RKO (cell line): ENCODE results near the gene GATA5.

ENCODE experiments used
- DNase-seq: peaks from one replicate; pipeline ENCODE4 v3.0.0-alpha.2; 2016; ENCODE audit warnings: low spot score

The GATA5 gene

DNA sequence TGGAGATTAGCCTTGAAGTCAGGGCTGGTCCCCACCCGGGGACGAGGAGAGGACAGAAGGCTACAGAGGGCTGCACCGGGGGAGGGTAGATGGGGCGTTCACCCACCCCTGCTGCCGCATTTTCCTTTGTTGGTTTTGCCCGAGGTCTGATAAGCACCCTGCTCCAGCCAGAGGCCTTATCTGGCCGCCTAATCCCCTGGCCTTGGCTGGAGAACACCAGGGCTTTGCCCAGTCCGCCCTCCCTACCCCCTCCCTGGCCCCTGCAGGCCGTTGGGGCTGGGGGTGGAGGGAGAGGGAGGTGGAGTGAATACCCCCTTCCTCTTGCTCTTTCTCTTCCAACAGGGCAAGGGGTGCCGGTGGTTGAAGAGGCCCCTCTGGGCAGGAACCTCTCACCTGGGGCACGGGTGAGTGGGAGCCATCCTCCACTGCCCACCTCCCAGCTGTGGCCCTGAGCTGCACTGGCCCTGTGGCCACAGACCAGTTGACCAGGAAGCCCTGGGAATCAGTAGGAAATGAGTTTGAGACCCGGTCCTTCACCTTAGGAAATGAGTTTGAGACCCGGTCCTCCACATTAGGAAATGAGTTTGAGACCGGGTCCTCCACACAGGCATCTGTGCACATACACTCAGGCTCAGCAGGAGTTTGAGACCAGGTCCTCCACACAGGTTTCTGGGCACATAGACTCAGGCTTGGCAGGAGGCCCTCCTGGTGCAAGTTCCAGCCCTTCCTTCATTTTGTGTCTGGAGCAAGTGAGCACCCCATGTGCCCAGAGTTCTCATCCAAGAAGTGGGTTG lies 12.0 kb upstream of the GATA5 start:
- DNase-seq = no peak

DNA sequence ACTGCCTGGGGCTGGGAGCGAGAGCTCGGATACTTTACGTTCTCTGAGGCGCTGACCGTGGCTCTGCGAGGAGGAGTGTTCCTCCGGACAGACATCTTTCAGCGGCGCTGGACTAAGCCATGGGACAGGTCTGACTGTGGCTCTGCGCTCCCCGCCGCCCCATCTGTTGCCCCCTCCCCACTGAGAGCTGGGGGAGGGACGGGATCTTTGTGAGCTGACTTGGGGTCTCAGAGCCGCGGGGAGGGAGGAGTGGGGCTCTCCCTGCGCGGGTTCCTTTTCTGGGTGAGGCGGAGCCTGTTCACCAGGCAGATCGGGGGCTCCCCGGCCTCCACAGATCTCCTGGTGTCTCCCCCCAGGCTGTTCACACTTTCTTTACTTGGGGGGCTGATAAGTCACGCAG lies 11.3 kb upstream of the GATA5 start:
- no peak for DNase-seq

DNA sequence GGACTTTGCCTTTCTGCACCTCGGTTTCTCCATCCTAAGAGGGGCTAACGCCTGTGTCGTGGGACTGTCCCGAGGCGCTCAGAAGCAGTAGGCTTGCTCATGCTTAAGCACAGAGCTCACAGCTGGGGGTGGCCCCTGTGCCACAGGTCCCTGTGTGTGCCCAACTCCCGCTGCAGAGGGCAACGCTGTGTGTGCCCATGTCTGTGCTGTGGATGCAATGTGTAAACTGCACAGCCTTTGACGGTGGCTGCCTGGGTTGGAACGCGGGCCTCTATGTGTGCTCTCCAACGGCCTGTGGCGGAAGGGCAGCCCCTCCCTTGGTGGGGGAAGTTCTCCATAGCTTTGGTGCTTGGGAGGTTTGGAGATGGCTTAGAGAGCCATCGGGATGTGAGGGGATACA lies 10.7 kb upstream of the GATA5 start:
- DNase-seq = no peak

DNA sequence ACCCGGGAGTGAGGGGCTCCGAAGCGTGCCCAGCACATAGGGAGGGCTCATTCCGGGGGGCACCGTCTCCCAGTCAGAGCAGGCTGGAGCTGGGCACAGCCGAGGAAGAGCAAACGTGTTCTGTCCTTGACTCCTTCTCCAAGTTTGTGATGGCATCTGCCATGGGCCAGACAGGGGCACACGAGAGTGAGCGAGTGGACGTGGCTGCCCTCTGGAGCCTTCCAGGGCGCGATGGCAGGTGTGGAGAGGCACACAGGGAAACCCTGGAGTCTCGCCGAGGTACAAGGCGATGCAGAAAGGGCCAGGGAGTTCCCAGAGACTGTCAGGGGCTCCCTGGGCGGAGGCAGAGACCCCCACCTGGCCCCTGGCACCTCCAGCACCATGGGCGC lies 9.9 kb upstream of the GATA5 start:
- DNase-seq = no peak

DNA sequence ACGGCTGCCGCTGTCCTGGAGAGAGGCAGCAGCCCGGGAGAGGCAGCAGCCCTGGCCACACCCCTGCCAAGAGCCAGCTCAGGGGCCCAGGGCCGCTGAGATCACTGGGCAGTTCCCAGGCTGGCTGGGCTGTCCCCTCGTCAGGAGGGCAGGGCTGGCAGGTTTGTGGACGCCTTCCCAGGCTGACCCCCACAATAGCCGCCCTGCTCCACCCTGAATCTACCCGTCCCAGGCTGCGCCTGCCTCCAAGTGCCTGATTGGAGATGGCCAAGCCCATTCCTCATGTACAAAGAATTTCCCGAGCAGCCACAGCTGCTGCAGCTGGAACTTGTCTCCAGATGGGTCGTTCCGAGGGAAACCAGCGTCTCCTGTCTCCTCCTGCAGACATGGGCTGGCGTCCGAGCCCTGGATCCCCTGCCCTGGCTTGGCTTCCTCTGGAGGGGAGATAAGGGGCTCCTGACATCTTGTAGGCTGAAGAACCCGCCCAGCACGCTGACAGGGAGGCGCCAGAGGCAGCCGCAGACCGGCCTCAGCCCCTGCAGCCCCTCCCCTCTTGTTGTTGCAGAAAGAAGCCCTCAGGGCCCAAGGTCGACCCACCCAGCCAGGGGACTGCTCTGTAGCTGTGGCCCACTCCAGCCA lies 9.4 kb upstream of the GATA5 start:
- no peak for DNase-seq

DNA sequence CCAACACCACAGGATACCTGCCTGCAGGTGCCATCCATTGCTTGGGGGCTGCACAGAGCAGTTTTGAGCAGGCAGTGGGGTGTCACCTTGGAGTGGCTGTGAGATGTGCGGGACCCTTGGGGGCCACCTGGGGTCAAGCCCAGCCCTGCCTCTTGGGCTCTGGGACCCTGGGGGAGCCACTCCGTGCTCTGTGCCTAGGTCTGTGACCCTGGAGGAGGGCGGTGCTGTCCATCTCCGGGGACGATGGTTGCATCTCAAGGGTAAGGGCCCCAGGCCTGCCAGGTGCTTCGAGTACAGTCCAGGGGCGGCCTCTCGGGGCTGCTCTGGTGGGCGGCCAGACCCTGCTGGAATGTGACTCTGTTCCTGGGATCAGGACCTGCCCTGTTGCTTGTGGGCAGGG lies 8.7 kb upstream of the GATA5 start:
- no peak for DNase-seq

DNA sequence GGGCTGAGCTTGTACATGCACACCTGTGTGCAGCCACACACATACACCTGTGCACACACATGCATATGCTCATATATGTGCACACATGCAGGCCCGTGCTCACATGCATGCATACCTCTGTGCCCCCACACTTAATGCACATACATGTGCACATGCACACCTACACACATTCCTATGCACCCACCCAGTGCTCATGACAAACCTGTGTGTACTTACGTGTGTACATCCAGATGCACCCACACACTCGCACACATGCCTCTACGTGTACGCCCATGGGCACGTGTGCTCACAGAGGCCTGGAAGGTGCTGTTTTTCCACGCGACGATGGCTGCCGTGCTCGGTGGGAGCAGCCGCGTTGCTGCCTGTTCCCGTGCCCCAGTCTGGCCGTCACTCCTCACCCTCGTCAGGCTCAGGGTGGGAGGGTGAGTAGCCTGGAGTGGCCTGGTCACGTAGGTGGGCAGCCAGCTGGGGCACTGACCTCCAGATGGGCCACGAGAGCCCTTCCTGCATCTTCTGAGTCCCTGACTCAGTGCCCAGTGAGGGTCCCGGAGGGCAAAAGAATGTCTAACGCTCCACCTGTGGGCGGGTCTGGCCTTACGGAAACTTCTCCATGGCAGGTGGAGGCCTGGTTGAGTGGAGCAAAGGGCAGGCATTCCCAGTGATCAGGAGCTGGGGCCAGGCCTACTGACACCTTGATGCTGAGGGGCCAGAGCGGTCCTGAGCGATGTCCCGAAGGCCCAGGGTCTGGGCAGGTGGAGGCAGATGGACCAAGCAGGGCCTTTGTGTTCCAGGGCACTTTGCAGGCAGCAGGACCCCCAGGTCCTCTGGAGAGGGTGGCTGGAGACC lies 8.0 kb upstream of the GATA5 start:
- DNase-seq = no peak

DNA sequence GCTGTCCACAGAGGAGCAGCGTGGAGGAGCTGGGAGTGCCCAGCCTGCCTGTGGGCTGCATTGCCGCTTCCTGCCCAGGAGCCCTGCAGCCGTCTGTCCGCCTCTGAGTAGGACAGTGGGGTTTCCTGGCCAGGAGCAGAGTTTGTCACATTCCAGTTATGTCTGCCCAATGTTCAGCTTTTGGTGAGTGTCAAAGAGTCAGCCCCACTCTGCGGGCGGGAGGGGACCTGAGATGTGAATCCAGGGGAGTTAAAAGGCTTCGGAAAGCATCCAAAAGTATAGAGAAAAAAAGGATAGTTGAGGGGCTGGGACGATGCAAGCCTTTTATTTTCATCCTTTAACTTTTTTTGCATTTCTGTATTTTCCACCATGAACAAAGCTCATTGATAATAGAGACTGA lies 7.2 kb upstream of the GATA5 start:
- DNase-seq = no peak

DNA sequence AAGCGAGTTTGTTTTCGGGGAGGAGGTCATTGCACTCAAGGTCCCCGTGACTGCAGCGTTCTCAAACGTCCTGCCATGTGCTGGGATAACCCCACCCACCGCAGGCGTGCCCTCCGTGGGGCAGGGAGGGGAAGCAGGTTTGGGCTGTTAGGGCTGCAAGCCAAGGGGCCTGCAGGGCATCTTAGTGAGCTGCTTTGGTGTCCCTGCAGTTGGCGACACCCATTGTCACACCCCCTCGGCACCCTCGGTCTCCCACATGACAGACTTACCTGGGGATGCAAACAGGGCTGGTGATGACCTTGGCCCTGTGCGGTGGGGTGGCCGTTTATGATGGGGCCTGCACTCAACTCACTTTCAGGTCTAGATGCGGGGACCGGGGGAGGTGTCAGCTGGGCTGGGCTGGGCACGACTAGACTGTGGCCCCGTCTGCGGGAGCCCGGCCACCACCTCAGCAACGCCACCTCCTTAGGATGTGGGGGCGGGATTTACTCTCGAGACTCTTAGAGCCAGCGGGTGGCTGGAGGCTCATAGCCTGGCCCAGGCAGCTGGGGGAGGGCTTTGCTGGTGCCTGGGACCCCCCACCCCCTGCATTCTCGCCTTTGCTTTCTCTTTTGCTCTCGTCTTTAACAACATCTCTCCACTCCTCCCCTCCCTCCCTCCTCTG lies 6.5 kb upstream of the GATA5 start:
- no peak for DNase-seq

DNA sequence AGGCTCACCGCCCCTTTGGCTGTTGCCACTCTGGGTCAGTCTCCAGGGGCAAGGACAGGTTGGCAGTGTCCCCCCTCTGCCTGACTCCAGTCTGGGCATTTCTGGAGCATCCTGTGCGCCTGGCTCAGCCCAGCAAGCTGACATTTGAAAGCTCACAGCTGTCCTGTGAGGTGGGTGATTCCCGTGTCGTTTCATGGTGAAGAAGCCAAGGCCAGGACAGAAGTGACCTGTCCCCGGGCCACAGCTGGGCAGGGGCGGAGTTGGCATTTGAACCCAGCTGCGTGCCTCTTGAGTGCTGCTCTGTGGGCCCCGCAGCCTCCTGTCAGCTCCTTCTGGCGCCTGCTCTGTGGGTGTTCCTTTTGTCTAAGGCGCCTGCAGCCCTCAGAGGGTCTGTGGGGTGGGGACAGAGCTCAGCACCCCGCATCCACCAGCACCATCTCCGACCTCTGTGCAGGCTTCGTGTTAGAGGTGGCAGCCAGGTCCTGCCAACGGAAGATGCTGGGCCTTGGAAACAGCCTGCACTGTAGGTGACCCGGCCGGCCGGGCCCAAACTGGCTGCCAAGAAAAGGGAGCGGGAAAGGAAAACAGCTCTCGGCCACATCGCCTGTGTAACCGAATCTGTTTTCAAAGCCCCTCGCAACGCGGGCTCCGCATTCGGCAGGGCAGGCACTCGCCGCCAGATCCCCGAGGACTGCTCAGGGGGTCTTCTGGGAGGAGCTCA lies 5.8 kb upstream of the GATA5 start:
- DNase-seq = no peak

DNA sequence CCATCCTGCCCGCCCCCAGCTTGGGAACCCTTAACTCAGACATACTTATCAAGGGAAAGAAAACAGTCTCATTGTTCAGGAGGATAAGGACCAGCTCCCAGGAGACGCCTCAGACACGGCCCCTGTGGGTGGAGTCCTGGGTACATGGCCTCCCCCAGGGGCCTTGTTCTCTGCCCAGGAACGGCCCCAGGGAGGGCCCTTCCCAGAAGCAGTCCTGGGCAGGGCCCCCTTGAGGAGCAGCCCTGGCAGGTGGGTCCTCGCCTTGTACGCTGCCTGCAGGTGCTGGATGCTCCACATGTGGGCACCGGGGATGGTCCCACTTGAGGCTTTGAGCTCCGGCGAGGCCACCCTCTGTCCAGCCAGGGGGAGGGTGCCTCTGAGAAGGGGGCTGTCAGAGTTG lies 4.5 kb upstream of the GATA5 start:
- DNase-seq = no peak

DNA sequence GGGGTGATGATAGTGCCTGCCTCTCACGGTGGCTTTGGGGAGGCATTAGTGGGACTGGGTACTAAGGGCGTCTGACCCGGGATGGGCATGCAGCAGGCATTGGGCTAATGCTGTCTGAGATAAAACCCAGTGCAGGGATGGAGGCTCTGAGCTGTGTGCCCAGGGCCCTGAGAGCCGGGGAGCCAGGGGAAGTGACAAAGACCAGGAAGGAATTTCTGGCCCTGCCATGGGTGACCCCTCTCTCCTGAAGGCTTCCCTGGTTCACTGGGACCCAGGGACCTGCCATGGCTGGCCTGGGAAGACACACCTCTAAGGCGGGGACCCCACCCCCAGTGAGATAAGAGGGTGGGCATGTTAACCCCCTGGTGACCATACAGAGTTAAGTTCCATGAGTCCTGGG lies 3.9 kb upstream of the GATA5 start:
- DNase-seq = no peak

DNA sequence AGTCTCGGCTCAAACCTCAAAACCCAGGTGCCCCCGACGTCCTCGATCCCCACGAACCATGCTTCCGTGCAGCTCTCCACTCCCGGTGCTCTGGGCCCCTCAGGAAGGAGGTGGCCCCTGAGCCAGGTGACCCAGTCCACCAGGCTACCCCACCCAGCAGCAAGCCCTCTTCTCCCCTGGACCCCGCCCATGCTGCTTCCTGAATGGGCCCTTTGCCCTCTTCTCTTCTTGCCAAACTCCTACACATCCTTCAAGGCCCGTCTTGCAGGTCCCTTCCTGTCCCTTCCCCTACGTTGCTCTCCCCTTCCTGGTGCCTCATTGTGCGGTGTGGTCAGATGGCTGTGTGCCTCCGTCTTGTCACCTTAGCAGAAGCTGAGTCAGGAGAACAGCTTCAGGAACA lies 3.4 kb upstream of the GATA5 start:
- no peak for DNase-seq

DNA sequence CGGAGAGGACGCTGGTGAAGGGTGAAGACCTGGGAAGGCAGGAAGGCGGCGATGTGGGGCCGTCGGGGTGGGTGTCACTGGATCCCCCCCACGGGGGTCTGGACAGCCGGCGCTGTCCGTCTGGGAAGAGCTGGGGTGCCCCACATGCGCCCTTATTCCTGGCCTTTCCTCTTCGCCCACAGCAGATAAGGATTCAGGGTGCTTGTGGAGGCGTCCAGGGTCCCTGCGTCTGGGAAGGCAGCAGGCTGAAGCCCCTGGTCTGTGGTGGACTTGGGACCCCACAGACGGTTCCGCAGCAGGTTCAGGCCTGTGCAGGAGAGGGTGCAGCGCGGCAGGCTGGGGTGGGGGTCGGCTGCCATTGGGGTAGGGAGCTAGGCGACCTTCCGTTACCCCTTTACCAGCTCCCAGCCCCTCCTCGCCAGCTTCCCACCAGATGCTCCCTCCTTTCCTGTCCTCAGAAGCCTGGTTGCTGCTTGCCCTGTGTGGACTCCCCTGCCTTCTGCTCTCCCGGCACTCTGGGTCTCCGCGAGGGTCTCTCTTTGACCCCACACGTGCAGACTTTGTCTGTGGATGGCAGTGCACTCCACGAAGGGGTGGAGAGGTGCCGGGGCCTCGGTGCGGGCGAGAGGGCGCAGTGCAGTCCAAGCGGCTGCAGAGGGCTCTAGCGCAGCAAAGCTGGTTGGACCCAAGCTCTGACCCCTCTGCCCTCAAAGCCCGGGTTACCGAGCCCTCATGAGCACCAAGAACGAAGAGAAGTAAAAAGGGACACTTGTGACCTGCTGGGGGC lies 2.1 kb upstream of the GATA5 start:
- peak; percentile 28 for DNase-seq

DNA sequence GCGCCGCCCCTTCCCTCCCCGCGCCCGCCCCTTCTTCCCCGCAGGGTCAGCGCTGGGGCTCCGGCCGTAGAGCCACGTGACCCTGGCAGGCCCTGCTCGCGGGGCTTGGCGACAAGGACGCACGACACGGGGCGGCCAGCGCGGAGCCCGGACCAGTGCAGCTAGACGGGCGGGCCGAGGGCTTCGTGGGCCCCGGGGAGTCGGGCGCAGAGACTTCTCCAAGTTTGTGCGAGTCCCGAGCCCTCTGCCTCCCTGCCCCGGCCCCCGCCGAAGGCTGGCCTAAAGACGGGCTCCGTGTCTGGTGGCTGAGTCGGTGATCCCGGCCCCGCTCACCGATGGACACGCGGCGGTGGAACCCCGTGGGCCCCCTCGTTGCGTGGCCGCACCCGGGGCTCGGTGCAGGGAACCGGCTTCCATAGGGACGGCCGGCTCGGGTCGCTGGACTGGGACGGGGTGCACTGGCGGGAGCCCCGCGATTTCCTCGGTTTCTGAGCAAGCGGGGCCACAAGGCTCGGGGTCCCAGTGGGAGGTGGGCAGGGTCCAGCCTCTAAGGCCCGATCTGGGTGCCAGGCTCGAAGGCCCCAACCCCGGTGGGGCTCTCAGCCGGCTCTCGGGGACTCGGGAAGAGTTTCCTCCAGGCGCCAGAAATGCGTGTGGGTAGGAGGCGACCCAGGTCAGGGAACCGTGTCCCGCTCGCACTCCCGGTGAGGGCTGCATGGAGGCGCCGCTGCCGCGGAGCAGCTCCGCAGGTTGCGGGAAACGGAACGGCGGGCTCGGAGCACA lies 452 bp upstream of the GATA5 start:
- DNase-seq = no peak

DNA sequence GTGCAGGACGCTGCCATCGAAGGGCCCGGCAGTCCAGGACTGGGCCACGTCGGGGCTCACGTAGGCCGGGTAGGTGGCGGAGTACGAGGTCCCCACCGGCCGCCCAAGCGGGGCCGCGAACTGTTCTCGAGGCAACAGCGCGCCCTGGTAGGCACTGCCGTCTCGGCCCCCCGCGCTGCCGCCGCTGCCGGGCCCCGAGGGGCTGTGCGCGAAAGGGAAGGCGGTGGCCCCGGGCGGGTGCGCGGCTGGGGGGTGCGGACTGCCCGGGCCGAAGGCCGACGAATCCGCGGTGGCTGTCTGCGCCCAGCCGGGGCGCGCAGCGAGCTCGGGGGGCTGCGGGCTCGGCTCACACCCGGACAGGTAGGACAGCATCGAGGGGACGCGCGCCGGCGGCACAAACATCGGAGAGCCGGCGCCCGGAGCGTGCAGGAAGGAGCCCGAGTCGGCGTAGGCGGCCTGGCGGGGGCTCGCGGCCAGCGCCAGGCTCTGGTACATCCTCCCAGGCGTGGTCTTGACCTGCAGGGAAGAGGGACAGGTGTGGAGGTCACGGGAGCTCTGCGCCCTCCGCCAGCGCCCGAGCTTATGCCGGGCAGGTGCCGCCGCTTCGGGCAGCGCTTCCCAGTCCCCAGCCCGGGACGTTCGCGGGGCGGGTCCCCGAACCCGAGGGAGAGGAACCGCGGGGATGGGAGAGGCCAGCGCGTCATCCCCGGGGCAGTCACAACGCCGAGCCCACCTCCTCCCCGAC lies 596 bp downstream of the GATA5 start:
- DNase-seq = no peak

DNA sequence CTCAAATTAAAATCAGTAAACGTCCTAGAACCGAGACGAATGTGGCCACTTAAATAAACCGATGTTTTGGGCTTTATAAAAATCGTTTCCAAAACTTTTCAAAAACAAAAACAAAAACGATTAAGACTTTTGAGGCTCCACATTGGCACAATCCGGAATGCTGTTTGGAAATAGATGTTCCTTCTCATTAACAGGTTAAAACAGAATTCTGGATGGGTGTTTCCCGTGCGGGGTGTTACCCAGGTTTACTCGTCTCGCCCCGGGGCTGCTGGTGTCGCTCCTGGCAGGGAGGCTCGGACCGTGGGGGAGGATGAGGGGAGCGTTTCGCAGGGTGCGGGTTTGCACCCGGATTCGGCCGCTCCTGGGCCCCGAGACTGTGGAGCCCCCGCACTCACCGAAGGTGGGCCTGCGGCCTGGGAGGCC lies 1.2 kb downstream of the GATA5 start:
- DNase-seq = no peak

DNA sequence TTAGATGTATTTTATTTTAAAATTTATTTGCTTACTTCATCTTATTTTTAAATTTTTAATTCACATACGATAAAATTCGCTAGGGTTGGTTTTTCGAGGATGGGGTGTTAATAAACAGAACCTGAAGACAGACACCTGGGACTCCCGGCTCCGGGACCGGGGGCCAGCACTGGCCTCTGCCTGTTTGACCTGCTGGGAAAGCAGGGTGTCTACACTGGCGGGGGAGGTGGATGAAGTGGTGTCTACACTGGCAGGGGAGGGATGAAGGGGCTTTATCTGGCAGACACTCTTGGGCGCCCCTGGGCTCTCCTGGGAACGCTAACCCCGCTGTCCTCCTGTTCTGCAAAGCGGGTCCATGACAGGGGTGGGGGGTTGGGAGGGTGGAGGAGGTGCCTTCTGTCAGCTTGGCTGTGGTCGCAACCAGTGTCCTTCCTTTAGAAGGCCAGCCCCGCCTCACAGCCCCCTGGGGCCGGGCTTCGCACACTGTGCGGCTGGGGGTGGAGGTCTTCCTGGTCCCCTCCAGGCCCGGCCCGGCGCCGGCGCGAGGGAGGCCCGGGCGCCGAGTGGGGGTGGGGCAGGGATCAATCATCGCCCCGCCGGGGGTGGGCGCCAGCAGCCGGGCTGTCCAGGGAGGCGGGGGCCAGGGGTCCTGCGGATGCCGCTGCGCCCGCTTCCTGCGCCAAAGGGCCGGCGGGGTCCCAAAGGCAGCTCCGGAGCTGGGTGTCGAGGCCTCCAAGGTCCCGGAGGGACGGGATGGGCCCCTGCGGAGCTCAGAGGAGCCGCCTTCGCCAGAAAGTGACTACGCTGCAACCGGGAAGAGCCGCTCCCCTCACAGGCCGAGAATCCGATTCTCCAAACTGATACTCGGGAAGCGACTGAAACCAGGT lies 1.8 kb downstream of the GATA5 start:
- no peak for DNase-seq
